ENCODE results near the gene JPH3. TPM values are rescaled to one million over a fixed set of nuclear protein-coding genes. Genes with fewer than 3 reads are reported as not detected.

Gene JPH3
- total and polyA plus RNA-seq, 10 of the 15 experiments (the other 5 are each of a cell fraction or from before 2014, with no cell fraction given): 0.05 TPM; not detected in 9

DNA sequence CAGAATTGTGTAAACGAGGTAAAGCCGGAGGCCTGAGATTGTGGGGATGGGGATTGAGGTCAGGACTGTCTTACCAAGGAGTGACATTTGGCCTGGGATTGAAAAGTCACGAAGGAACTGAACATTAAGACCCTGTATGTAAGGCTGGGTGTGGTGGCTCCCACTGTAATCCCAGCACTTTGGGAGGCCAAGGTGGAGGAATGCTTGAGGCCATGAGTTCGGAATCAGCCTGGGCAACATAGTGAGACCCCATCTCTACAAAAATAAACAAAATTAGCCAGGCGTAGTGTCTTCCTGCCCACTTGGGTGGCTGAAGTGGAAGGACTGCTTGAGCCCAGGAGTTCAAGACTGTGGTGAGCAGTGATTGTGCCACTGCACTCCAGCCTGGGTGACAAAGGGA, 75.5 kb downstream of the JPH3 start:
- FAIRE-seq: no peak

More for the DNA sequence above, 75.5 kb downstream of the JPH3 start:
- ChIA-PET POLR2A (no interaction called here), RAD21 (ENCODE audit: unreplicated experiment) (no interaction called here), CTCF (no interaction called here), SMC1A (ENCODE audit: uncharacterized antibody, unreplicated experiment) (no interaction called here)
- Histone ChIP-seq H3K27me3 (replicated peaks in 1 of 2; ENCODE audit: control insufficient read depth in 2 of 2, insufficient read depth in 2 of 2, low read length in 1 of 2) (no peaks in the 10 kb centered on the region), H3K27ac (ENCODE audit: control insufficient read depth, insufficient read depth) (no peak overlapping the region), H3K4me3 (no peak overlapping the region), H3K9me3 (replicated peaks; ENCODE audit: control insufficient read depth, insufficient read depth, low read length) (no peaks in the 10 kb centered on the region), H4K20me1 (ENCODE audit: control insufficient read depth, insufficient read depth) (no peaks in the 10 kb centered on the region), H3K4me2 (ENCODE audit: control insufficient read depth, insufficient read depth) (no peak overlapping the region), H3K4me1 (ENCODE audit: control insufficient read depth, insufficient read depth, low read length) (peaks cover 5% of the 10 kb centered on the region), H3K36me3 (ENCODE audit: control insufficient read depth in 2 of 2, insufficient read depth in 2 of 2, low read length in 1 of 2) (no peaks in the 10 kb centered on the region), H3K9ac (ENCODE audit: control insufficient read depth, insufficient read depth, low read length) (no peak overlapping the region), H3K79me2 (ENCODE audit: control insufficient read depth, insufficient read depth, low read length) (no peaks in the 10 kb centered on the region), H2AFZ (ENCODE audit: control insufficient read depth, low read depth, low read length) (no peak overlapping the region)
- intact Hi-C loops (cut with micrococcal nuclease; ENCODE audit: unreplicated experiment): no loop called here
- no TSS peak for BruUV-seq (replicated peaks)
- 55% methylated on average over 5 of the region's 5 CpGs for WGBS (ENCODE audit: insufficient coverage, insufficient replicate concordance, low lambda C conversion rate, missing lambda C conversion rate)
- TF ChIP-seq RFX5 (IDR thresholded peaks at IDR 0.05; ENCODE audit: low read depth, low read length): no peak
- TF ChIP-seq HDGF (IDR thresholded peaks at IDR 0.05): no peak
- TF ChIP-seq HDAC6 (IDR thresholded peaks at IDR 0.05; ENCODE audit: unreplicated experiment): no peak
- TF ChIP-seq BMI1 (IDR thresholded peaks at IDR 0.05; ENCODE audit: borderline replicate concordance): no peak
- TF ChIP-seq, protein P1, sequence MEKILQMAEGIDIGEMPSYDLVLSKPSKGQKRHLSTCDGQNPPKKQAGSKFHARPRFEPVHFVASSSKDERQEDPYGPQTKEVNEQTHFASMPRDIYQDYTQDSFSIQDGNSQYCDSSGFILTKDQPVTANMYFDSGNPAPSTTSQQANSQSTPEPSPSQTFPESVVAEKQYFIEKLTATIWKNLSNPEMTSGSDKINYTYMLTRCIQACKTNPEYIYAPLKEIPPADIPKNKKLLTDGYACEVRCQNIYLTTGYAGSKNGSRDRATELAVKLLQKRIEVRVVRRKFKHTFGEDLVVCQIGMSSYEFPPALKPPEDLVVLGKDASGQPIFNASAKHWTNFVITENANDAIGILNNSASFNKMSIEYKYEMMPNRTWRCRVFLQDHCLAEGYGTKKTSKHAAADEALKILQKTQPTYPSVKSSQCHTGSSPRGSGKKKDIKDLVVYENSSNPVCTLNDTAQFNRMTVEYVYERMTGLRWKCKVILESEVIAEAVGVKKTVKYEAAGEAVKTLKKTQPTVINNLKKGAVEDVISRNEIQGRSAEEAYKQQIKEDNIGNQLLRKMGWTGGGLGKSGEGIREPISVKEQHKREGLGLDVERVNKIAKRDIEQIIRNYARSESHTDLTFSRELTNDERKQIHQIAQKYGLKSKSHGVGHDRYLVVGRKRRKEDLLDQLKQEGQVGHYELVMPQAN (conservative IDR thresholded peaks at IDR 0.05): no peak
- no peak for TF ChIP-seq EED (IDR thresholded peaks at IDR 0.05; ENCODE audit: low read depth)
- no peak for TF ChIP-seq SMAD1 (IDR thresholded peaks at IDR 0.05; ENCODE audit: low read depth, partially characterized antibody)
- TF ChIP-seq MEF2B (IDR thresholded peaks at IDR 0.05; ENCODE audit: partially characterized antibody, poor library complexity, severe bottlenecking): no peak
- TF ChIP-seq SPI1 (IDR thresholded peaks at IDR 0.05; ENCODE audit: borderline replicate concordance, insufficient read depth, low read depth, low read length): no peak
- TF ChIP-seq ZNF207 (IDR thresholded peaks at IDR 0.05; ENCODE audit: borderline replicate concordance): no peak
- no peak for TF ChIP-seq KDM1A (IDR thresholded peaks at IDR 0.05; ENCODE audit: borderline replicate concordance)
- no peak for TF ChIP-seq MXI1 (IDR thresholded peaks at IDR 0.05; ENCODE audit: low read depth, low read length)
- TF ChIP-seq SUZ12 (IDR thresholded peaks at IDR 0.05; ENCODE audit: unreplicated experiment): no peak
- TF ChIP-seq, protein P2, sequence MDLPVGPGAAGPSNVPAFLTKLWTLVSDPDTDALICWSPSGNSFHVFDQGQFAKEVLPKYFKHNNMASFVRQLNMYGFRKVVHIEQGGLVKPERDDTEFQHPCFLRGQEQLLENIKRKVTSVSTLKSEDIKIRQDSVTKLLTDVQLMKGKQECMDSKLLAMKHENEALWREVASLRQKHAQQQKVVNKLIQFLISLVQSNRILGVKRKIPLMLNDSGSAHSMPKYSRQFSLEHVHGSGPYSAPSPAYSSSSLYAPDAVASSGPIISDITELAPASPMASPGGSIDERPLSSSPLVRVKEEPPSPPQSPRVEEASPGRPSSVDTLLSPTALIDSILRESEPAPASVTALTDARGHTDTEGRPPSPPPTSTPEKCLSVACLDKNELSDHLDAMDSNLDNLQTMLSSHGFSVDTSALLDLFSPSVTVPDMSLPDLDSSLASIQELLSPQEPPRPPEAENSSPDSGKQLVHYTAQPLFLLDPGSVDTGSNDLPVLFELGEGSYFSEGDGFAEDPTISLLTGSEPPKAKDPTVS (IDR thresholded peaks at IDR 0.05; ENCODE audit: low read depth, low read length): no peak
- TF ChIP-seq NR2C2 (IDR thresholded peaks at IDR 0.05; ENCODE audit: borderline replicate concordance, control insufficient read depth, insufficient read length, low read depth): no peak
- TF ChIP-seq NBN (IDR thresholded peaks at IDR 0.05): no peak
- ATAC-seq (no peak), DNase-seq (ENCODE audit: low read depth, low spot score) (no peak)
- in situ Hi-C loops (cut with MboI): no loop called here

All from GM12878 (cell line).